Sigmoid colon (tissue), 7 donors: ENCODE data around the gene POLR2H. TPM values are rescaled to one million over a fixed set of nuclear protein-coding genes. Genes with fewer than 3 reads are reported as not detected.

Experiments
- DNase-seq: peaks from one replicate; pipeline ENCODE4 v3.0.0-alpha.2; 2019
- H3K27ac ChIP-seq, 4 donors: fragments of 200-600 bp; sonication (generic); one replicate each; pipeline ENCODE4 v1.5.1; 2016 to 2019; ENCODE audit warnings: mild to moderate bottlenecking in 1 of 4
- H3K27me3 ChIP-seq, 3 donors: fragments of 200-600 bp; sonication (generic); one replicate each; pipeline ENCODE4 v1.5.1; 2019; ENCODE audit warnings: mild to moderate bottlenecking in 1 of 3
- H3K36me3 ChIP-seq, 4 donors: fragments of 200-600 bp; sonication (generic); one replicate each; pipeline ENCODE4 v1.5.1; 2016 to 2019
- H3K4me1 ChIP-seq, 4 donors: fragments of 200-600 bp; sonication (generic); one replicate each; pipeline ENCODE4 v1.5.1; 2017 to 2019
- H3K4me3 ChIP-seq, 4 donors: fragments of 200-600 bp; sonication (generic); one replicate each; pipeline ENCODE4 v1.5.1; 2017 to 2019; ENCODE audit warnings: mild to moderate bottlenecking in 2 of 4, moderate library complexity in 1 of 4
- H3K9me3 ChIP-seq, 4 donors: fragments of 200-600 bp in 3 of 4; sonication (generic) in 3 of 4; one replicate each; pipeline versions ENCODE4 v1.5.1 to v1.6.1; 2013 to 2019
- CTCF ChIP-seq, 4 experiments: fragments of 450-650 bp in 3 of 4; fragments of 200-600 bp in 1 of 4; IDR thresholded peaks; one replicate each; pipeline ENCODE4 v1.5.1; 2016 to 2019; ENCODE audit warnings: antibody characterized with exemption in 4 of 4, mild to moderate bottlenecking in 3 of 4, moderate library complexity in 2 of 4
- EP300 ChIP-seq, 4 donors: sonication (generic); formaldehyde crosslinking; IDR thresholded peaks; one replicate each; pipeline ENCODE4 v1.6.1; 2017; ENCODE audit warnings: antibody characterized with exemption in 4 of 4
- POLR2A ChIP-seq, 2 donors: fragments of 450-650 bp; IDR thresholded peaks; one replicate each; pipeline ENCODE4 v1.6.1; 2016; ENCODE audit warnings: antibody characterized with exemption in 2 of 2, mild to moderate bottlenecking in 2 of 2, moderate library complexity in 2 of 2
- POLR2AphosphoS5 ChIP-seq, 4 donors: sonication (generic); formaldehyde crosslinking; IDR thresholded peaks; one replicate each; pipeline ENCODE4 v1.6.1; 2017; ENCODE audit warnings: antibody characterized with exemption in 4 of 4
- WGBS, 2 donors: extraction: QIAGEN DNeasy Blood & Tissue Kit; methylation state at CpG; one replicate each; pipeline ENCODE4 v1.1.7; 2013; 5-methylcytosine and 5-hydroxymethylcytosine counted together
- intact Hi-C: fragments of 100-400 bp; cut with DNase I; formaldehyde crosslinking; loops from one replicate; pipeline ENCODE4 v1.15.1; 2023
- polyA plus RNA-seq, 3 donors: library from polyadenylated mRNA; stranded (reverse); fragments of 200-250 nt; gene quantifications; one replicate each; pipeline ENCODE4 v1.2.3, GENCODE V29; 2013
- total RNA-seq, 4 donors: library from RNA; depleted of rRNA; stranded (reverse); fragments of >200 nt; gene quantifications; one replicate each; pipeline ENCODE4 v1.1.0, GENCODE V29; 2016
- donor health status: healthy with polysubstance abuse.
- donor health status: Bipolar disorder and iron deficiency.
- donor health status: healthy.

The POLR2H gene
- total and polyA plus RNA-seq, 7 donors, result 53.2 to 162 (median 92.5) TPM

- intact Hi-C loops, result no loop called here
- peaks cover 95 to 100% (median 100%) of the 10 kb centered on the region in 4 donors for H3K36me3 ChIP-seq
These were observed 35.7 kb upstream of the POLR2H start for GRCh38 chr3:184325715-184326369.

GRCh38 chr3:184327171-184327570, 34.3 kb upstream of the POLR2H start:
- no peak for TF ChIP-seq EP300 (IDR thresholded peaks at IDR 0.05)
- Histone ChIP-seq H3K27me3 (no peaks in the 10 kb centered on the region), H3K27ac (peak overlapping the region in 1 of 4 donors; percentile 24), H3K4me3 (no peak overlapping the region), H3K4me1 (peaks cover 0 to 12% (median 7%) of the 10 kb centered on the region in 4 donors), H3K9me3 (no peaks in the 10 kb centered on the region), H3K36me3 (peaks cover 96 to 100% (median 100%) of the 10 kb centered on the region in 4 donors)
- DNase-seq, result no peak
- 97% methylated on average over 21 of the region's 21 CpGs for WGBS, 2 donors
- intact Hi-C loops, result no loop called here

More at GRCh38 chr3:184325715-184326369, 35.7 kb upstream of the POLR2H start:
- WGBS, 2 donors, result 78 to 80% methylated on average over 6 of the region's 6 CpGs
- H3K27ac ChIP-seq, result no peak overlapping the region
- no peak for DNase-seq
- no peaks in the 10 kb centered on the region for H3K27me3 ChIP-seq
- peaks cover 0 to 19% (median 18%) of the 10 kb centered on the region in 4 donors for H3K4me1 ChIP-seq
- no peaks in the 10 kb centered on the region for H3K9me3 ChIP-seq
- TF ChIP-seq POLR2AphosphoS5 (IDR thresholded peaks at IDR 0.05), result no peak
- TF ChIP-seq CTCF (IDR thresholded peaks at IDR 0.05), result no peak
- TF ChIP-seq EP300 (IDR thresholded peaks at IDR 0.05), result no peak
- TF ChIP-seq POLR2A (IDR thresholded peaks at IDR 0.05), result no peak
- no peak overlapping the region for H3K4me3 ChIP-seq

GRCh38 chr3:184328516-184328915, 33.0 kb upstream of the POLR2H start:
- TF ChIP-seq POLR2AphosphoS5 (IDR thresholded peaks at IDR 0.05) (no peak), POLR2A (IDR thresholded peaks at IDR 0.05) (no peak), CTCF (IDR thresholded peaks at IDR 0.05) (no peak), EP300 (IDR thresholded peaks at IDR 0.05) (no peak)
- intact Hi-C loops, result no loop called here
- DNase-seq, result no peak
- Histone ChIP-seq H3K36me3 (peaks cover 83 to 100% (median 100%) of the 10 kb centered on the region in 4 donors), H3K9me3 (no peaks in the 10 kb centered on the region), H3K27me3 (no peaks in the 10 kb centered on the region), H3K27ac (no peak overlapping the region), H3K4me1 (peaks cover 0 to 7% (median 3%) of the 10 kb centered on the region in 4 donors), H3K4me3 (no peak overlapping the region)
- 46 to 63% methylated on average over 3 of the region's 3 CpGs for WGBS, 2 donors

- no peak overlapping the region for H3K4me3 ChIP-seq
- H3K36me3 ChIP-seq, result peaks cover 43 to 78% (median 75%) of the 10 kb centered on the region in 4 donors
- no peaks in the 10 kb centered on the region for H3K27me3 ChIP-seq
- H3K9me3 ChIP-seq, result no peaks in the 10 kb centered on the region
- TF ChIP-seq POLR2AphosphoS5 (IDR thresholded peaks at IDR 0.05) (peak in 1 of 4 donors; percentile 25), EP300 (IDR thresholded peaks at IDR 0.05) (no peak)
- 86 to 89% methylated on average over 10 of the region's 10 CpGs for WGBS, 2 donors
- peaks cover 3 to 25% (median 20%) of the 10 kb centered on the region in 4 donors for H3K4me1 ChIP-seq
- no peak for DNase-seq
- peak overlapping the region; percentile 17 to 100 (median 80) for H3K27ac ChIP-seq
- intact Hi-C loops, result loop anchor here (10.0 kb wide), 1 partner anchor 698 kb away; the partner anchor contains the start of gene KLHL24
These were observed 29.0 kb upstream of the POLR2H start for GRCh38 chr3:184332370-184333090.

GRCh38 chr3:184333190-184333589, 28.3 kb upstream of the POLR2H start:
- DNase-seq, result no peak
- peaks cover 3 to 32% (median 27%) of the 10 kb centered on the region in 4 donors for H3K4me1 ChIP-seq
- TF ChIP-seq EP300 (IDR thresholded peaks at IDR 0.05) (no peak), POLR2A (IDR thresholded peaks at IDR 0.05) (no peak)
- intact Hi-C loops, result loop anchor here (10.0 kb wide), 1 partner anchor 698 kb away; the partner anchor contains the start of gene KLHL24
- no peak overlapping the region for H3K4me3 ChIP-seq
- H3K27ac ChIP-seq, result peak overlapping the region in 3 of 4 donors; percentile 61 to 100 (median 99)
- H3K9me3 ChIP-seq, result no peaks in the 10 kb centered on the region
- 84 to 90% methylated on average over 6 of the region's 6 CpGs for WGBS, 2 donors
- peaks cover 36 to 72% (median 69%) of the 10 kb centered on the region in 4 donors for H3K36me3 ChIP-seq
- no peaks in the 10 kb centered on the region for H3K27me3 ChIP-seq

- H3K9me3 ChIP-seq, result no peaks in the 10 kb centered on the region
- H3K27ac ChIP-seq, result peak overlapping the region in 3 of 4 donors; percentile 61 to 100 (median 99)
- TF ChIP-seq EP300 (IDR thresholded peaks at IDR 0.05) (no peak), POLR2AphosphoS5 (IDR thresholded peaks at IDR 0.05) (no peak), CTCF (IDR thresholded peaks at IDR 0.05) (no peak), POLR2A (IDR thresholded peaks at IDR 0.05) (no peak)
- H3K36me3 ChIP-seq, result peaks cover 31 to 67% (median 64%) of the 10 kb centered on the region in 4 donors
- intact Hi-C loops, result loop anchor here (10.0 kb wide), 1 partner anchor 699 kb away; the partner anchor contains the start of gene KLHL24
- H3K27me3 ChIP-seq, result no peaks in the 10 kb centered on the region
- no peak overlapping the region for H3K4me3 ChIP-seq
- WGBS, 2 donors, result 83 to 89% methylated on average over 3 of the region's 3 CpGs
- H3K4me1 ChIP-seq, result peaks cover 3 to 35% (median 32%) of the 10 kb centered on the region in 4 donors
- DNase-seq, result no peak
These were observed 27.8 kb upstream of the POLR2H start for GRCh38 chr3:184333700-184334099.
